ENCODE measurements around the gene WASL. TPM values are rescaled to one million over a fixed set of nuclear protein-coding genes. Genes with fewer than 3 reads are reported as not detected.
"Not testable (repeated sequence)": the region's sequence is repeated elsewhere in the genome, so short reads cannot be mapped to it uniquely, and the experiment has no call there.

The WASL gene
- polyA plus RNA-seq, 3 donors, result 1.6 to 3.9 (median 2.1) TPM

GRCh38 chr7:123635551-123636359 is 113.0 kb downstream of the WASL start:
- no peak overlapping the region for H3K4me2 ChIP-seq (replicated peaks; ENCODE audit: extremely low read depth, low read length, poor library complexity, severe bottlenecking)
- Mint-ChIP-seq H3K9me3 (no peaks in the 10 kb centered on the region), H3K27me3 (ENCODE audit: low read depth in 3 of 3) (peaks cover 3 to 9% (median 4%) of the 10 kb centered on the region in 3 donors), H3K36me3 (no peaks in the 10 kb centered on the region), H3K27ac (no peak overlapping the region), H3K4me1 (no peaks in the 10 kb centered on the region), H3K4me3 (no peak overlapping the region)
- WGBS (ENCODE audit: insufficient coverage), result 40% methylated on average over 1 of the region's 4 CpGs
- intact Hi-C loops (cut with micrococcal nuclease), result no loop called here
- H3K27ac ChIP-seq (ENCODE audit: low read depth in 1 of 2, low read length in 2 of 2), result no peak overlapping the region
- no peaks in the 10 kb centered on the region for H3K79me2 ChIP-seq (ENCODE audit: insufficient read depth, low read length)
- H2AFZ ChIP-seq (ENCODE audit: insufficient read depth, low read depth, low read length, poor library complexity, severe bottlenecking), result no peak overlapping the region
- DNase-seq, result no peak
- no peak overlapping the region for H3K9ac ChIP-seq (ENCODE audit: insufficient read depth, low read length, poor library complexity, severe bottlenecking)
- H3K4me3 ChIP-seq (replicated peaks in 1 of 3; ENCODE audit: low read depth in 2 of 3, low read length in 3 of 3), result no peak overlapping the region
- no peaks in the 10 kb centered on the region for H3K36me3 ChIP-seq (replicated peaks in 1 of 2; ENCODE audit: control insufficient read depth in 1 of 2, insufficient read depth in 2 of 2, low read length in 2 of 2)
- H3K27me3 ChIP-seq (ENCODE audit: control insufficient read depth in 2 of 2, insufficient read depth in 2 of 2, low read length in 2 of 2), result peaks cover 2 to 4% of the 10 kb centered on the region in 2 donors
- H3K9me3 ChIP-seq (replicated peaks in 1 of 2; ENCODE audit: control insufficient read depth in 1 of 2, insufficient read depth in 1 of 2, low read length in 2 of 2), result no peaks in the 10 kb centered on the region
- TF ChIP-seq CTCF (IDR thresholded peaks at IDR 0.05), result peak; percentile 13
- H3K4me1 ChIP-seq (ENCODE audit: control insufficient read depth in 1 of 2, insufficient read depth in 2 of 2, low read length in 2 of 2), result no peaks in the 10 kb centered on the region
- H4K20me1 ChIP-seq (ENCODE audit: insufficient read depth, low read length), result no peaks in the 10 kb centered on the region

GRCh38 chr7:123634011-123634573 is 114.7 kb downstream of the WASL start:
- H3K79me2 ChIP-seq (ENCODE audit: insufficient read depth, low read length); H3K4me3 ChIP-seq (replicated peaks in 1 of 3; ENCODE audit: low read depth in 2 of 3, low read length in 3 of 3); H3K4me1 ChIP-seq (ENCODE audit: control insufficient read depth in 1 of 2, insufficient read depth in 2 of 2, low read length in 2 of 2); H3K27ac Mint-ChIP-seq; H3K9me3 ChIP-seq (replicated peaks in 1 of 2; ENCODE audit: control insufficient read depth in 1 of 2, insufficient read depth in 1 of 2, low read length in 2 of 2); H3K9ac ChIP-seq (ENCODE audit: insufficient read depth, low read length, poor library complexity, severe bottlenecking); H3K36me3 Mint-ChIP-seq; H2AFZ ChIP-seq (ENCODE audit: insufficient read depth, low read depth, low read length, poor library complexity, severe bottlenecking); H3K27me3 Mint-ChIP-seq (ENCODE audit: low read depth in 3 of 3); H3K4me3 Mint-ChIP-seq; H3K27me3 ChIP-seq (ENCODE audit: control insufficient read depth in 2 of 2, insufficient read depth in 2 of 2, low read length in 2 of 2); intact Hi-C loops (cut with micrococcal nuclease); H4K20me1 ChIP-seq (ENCODE audit: insufficient read depth, low read length); H3K4me2 ChIP-seq (replicated peaks; ENCODE audit: extremely low read depth, low read length, poor library complexity, severe bottlenecking); H3K27ac ChIP-seq (ENCODE audit: low read depth in 1 of 2, low read length in 2 of 2); DNase-seq; H3K9me3 Mint-ChIP-seq; H3K4me1 Mint-ChIP-seq; H3K36me3 ChIP-seq (replicated peaks in 1 of 2; ENCODE audit: control insufficient read depth in 1 of 2, insufficient read depth in 2 of 2, low read length in 2 of 2): not testable (repeated sequence)
- WGBS (ENCODE audit: insufficient coverage), result no CpG with 5 or more reads among the region's 2 CpGs

Data from CD14-positive monocyte (primary cell).